H9 (cell line): ENCODE measurements around the gene MANF. TPM values are rescaled to one million over a fixed set of nuclear protein-coding genes. Genes with fewer than 3 reads are reported as not detected.

Experiments
- DNase-seq: peaks from one replicate; pipeline ENCODE4 v3.0.0-alpha.2; 2017
- H2AFZ ChIP-seq: one replicate; pipeline ENCODE4 v1.6.1; 2013; ENCODE audit warnings: mild to moderate bottlenecking, low read length, control low read depth, moderate library complexity
- H2AK5ac ChIP-seq: 2 replicates; pipeline ENCODE4 v1.6.1; 2013; ENCODE audit warnings: low read length, control low read depth, mixed read lengths; ENCODE audit not compliant: insufficient read length
- H2BK120ac ChIP-seq: one replicate; pipeline ENCODE4 v1.6.1; 2013; ENCODE audit warnings: low read depth, mild to moderate bottlenecking, low read length, control low read depth, inconsistent platforms; ENCODE audit not compliant: poor library complexity, severe bottlenecking
- H2BK12ac ChIP-seq: 2 replicates; pipeline ENCODE4 v1.6.1; 2013; ENCODE audit warnings: low read length, control low read depth, mixed read lengths, low read depth; ENCODE audit not compliant: insufficient read length
- H2BK15ac ChIP-seq: 2 replicates; pipeline ENCODE4 v1.6.1; 2013; ENCODE audit warnings: low read depth, low read length, control low read depth
- H2BK20ac ChIP-seq: one replicate; pipeline ENCODE4 v1.6.1; 2013; ENCODE audit warnings: low read depth, mild to moderate bottlenecking, low read length, control low read depth, inconsistent platforms; ENCODE audit not compliant: poor library complexity, severe bottlenecking
- H2BK5ac ChIP-seq: 2 replicates; pipeline ENCODE4 v1.6.1; 2013; ENCODE audit warnings: low read length, control low read depth, mixed read lengths; ENCODE audit not compliant: insufficient read length
- H3K14ac ChIP-seq: 2 replicates; pipeline ENCODE4 v1.6.1; 2013; ENCODE audit warnings: low read length, control low read depth; ENCODE audit not compliant: insufficient read depth
- H3K18ac ChIP-seq: 2 replicates; pipeline ENCODE4 v1.6.1; 2013; ENCODE audit warnings: low read depth, mild to moderate bottlenecking, mixed read lengths, low read length, control low read depth; ENCODE audit not compliant: insufficient read length
- H3K23ac ChIP-seq: 2 replicates; pipeline ENCODE4 v1.6.1; 2013; ENCODE audit warnings: low read length, control low read depth, mixed read lengths, low read depth; ENCODE audit not compliant: insufficient read length
- H3K23me2 ChIP-seq: 2 replicates; pipeline ENCODE4 v1.6.1; 2013; ENCODE audit warnings: low read depth, mild to moderate bottlenecking, mixed read lengths, low read length, control low read depth; ENCODE audit not compliant: insufficient read length, poor library complexity, severe bottlenecking
- H3K27ac ChIP-seq: 2 replicates; pipeline ENCODE4 v1.5.1; 2013; ENCODE audit warnings: low read length, control low read depth, mixed read lengths, low read depth; ENCODE audit not compliant: insufficient read length
- H3K27me3 ChIP-seq: 2 replicates; pipeline ENCODE4 v1.6.1; 2013; ENCODE audit warnings: low read length, control low read depth, inconsistent platforms; ENCODE audit not compliant: insufficient read depth
- H3K4ac ChIP-seq: 2 replicates; pipeline ENCODE4 v1.6.1; 2013; ENCODE audit warnings: low read depth, mild to moderate bottlenecking, control low read depth, inconsistent platforms, low read length, moderate library complexity
- H3K4me1 ChIP-seq: 2 replicates; pipeline ENCODE4 v1.6.1; 2013; ENCODE audit warnings: low read length, control low read depth, inconsistent platforms; ENCODE audit not compliant: insufficient read depth
- H3K4me2 ChIP-seq: 2 replicates; pipeline ENCODE4 v1.6.1; 2013; ENCODE audit warnings: low read length, control low read depth, mixed read lengths; ENCODE audit not compliant: insufficient read length, insufficient read depth
- H3K56ac ChIP-seq: 2 replicates; pipeline ENCODE4 v1.6.1; 2013; ENCODE audit warnings: low read depth, mild to moderate bottlenecking, mixed read lengths, low read length, control low read depth; ENCODE audit not compliant: insufficient read length
- H3K79me1 ChIP-seq: 2 replicates; pipeline ENCODE4 v1.6.1; 2013; ENCODE audit warnings: low read depth, mild to moderate bottlenecking, moderate library complexity, low read length, control low read depth, inconsistent platforms; ENCODE audit not compliant: insufficient read depth, poor library complexity, severe bottlenecking
- H3K79me2 ChIP-seq: 2 replicates; pipeline ENCODE4 v1.6.1; 2013; ENCODE audit warnings: low read length, control low read depth, inconsistent platforms; ENCODE audit not compliant: insufficient read depth
- H3K9ac ChIP-seq: 2 replicates; pipeline ENCODE4 v1.6.1; 2013; ENCODE audit warnings: low read length, control low read depth, mixed read lengths; ENCODE audit not compliant: insufficient read length; ENCODE audit errors: extremely low read depth
- H3K9me3 ChIP-seq: one replicate; pipeline ENCODE4 v1.6.1; 2013; ENCODE audit warnings: low read depth, low read length, inconsistent platforms; ENCODE audit not compliant: control insufficient read depth
- H3T11ph ChIP-seq: one replicate; pipeline ENCODE4 v1.6.1; 2013; ENCODE audit warnings: mild to moderate bottlenecking, low read length, control low read depth, inconsistent platforms
- H4K20me1 ChIP-seq: one replicate; pipeline ENCODE4 v1.6.1; 2013; ENCODE audit not compliant: control insufficient read depth, insufficient read length, insufficient read depth
- H4K5ac ChIP-seq: 2 replicates; pipeline ENCODE4 v1.6.1; 2013; ENCODE audit warnings: low read depth, mild to moderate bottlenecking, mixed read lengths, low read length, control low read depth; ENCODE audit not compliant: insufficient read length
- H4K8ac ChIP-seq: replicated peaks from 2 replicates; pipeline ENCODE4 v1.6.1; 2013; ENCODE audit warnings: low read length, control low read depth, mixed read lengths, low read depth; ENCODE audit not compliant: insufficient read length
- H4K91ac ChIP-seq: 2 replicates; pipeline ENCODE4 v1.6.1; 2013; ENCODE audit warnings: low read depth, mild to moderate bottlenecking, moderate library complexity, mixed read lengths, low read length, control low read depth; ENCODE audit not compliant: insufficient read length
- H3K27ac Mint-ChIP-seq, 3 experiments: 2 replicates in 2 of 3; 3 replicates in 1 of 3; pipeline ENCODE4 v1.8.0; 2020 to 2021; ENCODE audit warnings: mixed read lengths in 3 of 3, mild to moderate bottlenecking in 1 of 3, moderate library complexity in 1 of 3
- H3K27me3 Mint-ChIP-seq: 2 replicates; pipeline ENCODE4 v1.8.0; 2021; ENCODE audit warnings: low read depth, mild to moderate bottlenecking, moderate library complexity, mixed read lengths
- H3K36me3 Mint-ChIP-seq, 3 experiments: 2 replicates in 2 of 3; 3 replicates in 1 of 3; pipeline ENCODE4 v1.8.0; 2020 to 2021; ENCODE audit warnings: low read depth in 3 of 3, mixed read lengths in 3 of 3; ENCODE audit not compliant: insufficient read depth in 1 of 3
- H3K4me1 Mint-ChIP-seq, 2 experiments: 2 replicates each; pipeline ENCODE4 v1.8.0; 2020; ENCODE audit warnings: mixed read lengths in 2 of 2
- H3K4me3 Mint-ChIP-seq, 2 experiments: 2 replicates in 1 of 2; 3 replicates in 1 of 2; pipeline ENCODE4 v1.8.0; 2020 to 2021; ENCODE audit warnings: mild to moderate bottlenecking in 2 of 2, mixed read lengths in 2 of 2, moderate library complexity in 1 of 2
- H3K9me3 Mint-ChIP-seq, 2 experiments: 2 replicates in 1 of 2; 3 replicates in 1 of 2; pipeline ENCODE4 v1.8.0; 2020; ENCODE audit warnings: mild to moderate bottlenecking in 2 of 2, mixed read lengths in 2 of 2, moderate library complexity in 1 of 2
- CTCF ChIP-seq: fragments of 200-600 bp; sonication (generic); conservative IDR thresholded peaks from 3 replicates; pipeline ENCODE4 v1.8.0; 2021; ENCODE audit warnings: antibody characterized with exemption, mild to moderate bottlenecking
- WGBS: extraction: QIAGEN DNeasy Blood & Tissue Kit; methylation state at CpG from one replicate; pipeline ENCODE4 v1.1.7; 2013; ENCODE audit warnings: missing lambda C conversion rate, low lambda C conversion rate, mixed read lengths; ENCODE audit not compliant: insufficient read length; ENCODE audit errors: extremely low coverage; 5-methylcytosine and 5-hydroxymethylcytosine counted together
- total RNA-seq: library from RNA; stranded (reverse); gene quantifications from 2 replicates; pipeline ENCODE4 v1.2.1, GENCODE V29; 2021

MANF gene
- total RNA-seq, 1 experiment from 2014 or later = 148 TPM

DNA sequence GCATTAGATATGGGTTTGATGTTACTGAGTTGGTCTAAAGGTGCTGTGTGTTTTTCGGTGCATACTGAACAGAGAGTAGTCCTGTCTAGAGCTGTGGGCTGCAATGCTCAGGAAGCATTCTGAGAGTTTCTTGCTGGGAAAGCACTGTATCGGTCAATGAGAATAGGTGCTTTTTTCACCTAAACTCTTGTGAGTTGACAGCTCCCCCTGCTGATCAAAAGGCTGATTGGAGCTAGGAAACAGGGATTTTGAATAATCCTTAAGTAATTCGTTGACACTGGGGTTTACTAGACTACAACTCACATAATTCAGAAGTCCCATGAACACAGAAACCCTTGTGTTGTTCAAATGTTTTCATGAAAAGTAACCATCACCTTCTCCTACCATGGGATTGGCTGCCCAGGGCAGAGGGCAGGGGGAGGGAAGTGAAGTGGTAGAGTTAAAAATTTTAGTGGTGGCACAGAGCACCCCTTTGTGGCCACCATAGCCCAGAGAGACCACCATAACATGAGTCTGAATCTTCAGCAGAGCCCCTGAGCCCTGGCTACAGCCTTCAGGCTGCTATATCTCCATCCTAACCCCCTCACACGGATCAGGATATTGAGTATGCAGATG, 13.0 kb upstream of the MANF start:
- H3K4me2 ChIP-seq = no peak overlapping the region
- H3K9me3 ChIP-seq = no peaks in the 10 kb centered on the region
- H3K18ac ChIP-seq = no peak overlapping the region
- no peaks in the 10 kb centered on the region for H3K27me3 ChIP-seq
- H4K20me1 ChIP-seq = no peaks in the 10 kb centered on the region
- H3K14ac ChIP-seq = no peak overlapping the region
- no peak overlapping the region for H3K56ac ChIP-seq
- no peak overlapping the region for H3K4ac ChIP-seq
- no CpG with 5 or more reads among the region's 4 CpGs for WGBS
- no peaks in the 10 kb centered on the region for H3K23me2 ChIP-seq
- no peak overlapping the region for H2BK5ac ChIP-seq
- Mint-ChIP-seq H3K4me1 (peaks cover 0 to 4% of the 10 kb centered on the region in 2 experiments; a peak in 2 of 4 replicates), H3K27me3 (no peaks in the 10 kb centered on the region), H3K36me3 (peaks cover 9 to 24% (median 17%) of the 10 kb centered on the region in 3 experiments; a peak in 6 of 7 replicates), H3K9me3 (peaks cover 9 to 14% of the 10 kb centered on the region in 2 experiments), H3K27ac (0 out of 7 replicates have a peak overlapping the region, but pooled peaks of 1 of the 3 experiments have one; percentile 23), H3K4me3 (no peak overlapping the region)
- H3K79me2 ChIP-seq = no peaks in the 10 kb centered on the region
- H3K79me1 ChIP-seq = no peaks in the 10 kb centered on the region
- no peak overlapping the region for H2BK15ac ChIP-seq
- no peak overlapping the region for H4K5ac ChIP-seq
- H3K4me1 ChIP-seq = no peaks in the 10 kb centered on the region
- no peak overlapping the region for H3K9ac ChIP-seq
- H2BK20ac ChIP-seq = no peak overlapping the region
- peak; percentile 87 for TF ChIP-seq CTCF
- H4K91ac ChIP-seq = no peak overlapping the region
- H2BK120ac ChIP-seq = no peak overlapping the region
- H2AFZ ChIP-seq = no peak overlapping the region
- no peak overlapping the region for H4K8ac ChIP-seq
- no peak overlapping the region for H2AK5ac ChIP-seq
- peak; percentile 52 for DNase-seq
- no peak overlapping the region for H3K27ac ChIP-seq
- no peak overlapping the region for H3T11ph ChIP-seq
- no peak overlapping the region for H3K23ac ChIP-seq
- no peak overlapping the region for H2BK12ac ChIP-seq
